SK-N-SH (cell line): ENCODE results near the gene TMLHE. TPM values are rescaled to one million over a fixed set of nuclear protein-coding genes. Genes with fewer than 3 reads are reported as not detected.
"Not testable (repeated sequence)": the region's sequence is repeated elsewhere in the genome, so short reads cannot be mapped to it uniquely, and the experiment has no call there.

Experiments
- CTCF ChIA-PET: fragments of 300-600, 350-600 bp; formaldehyde crosslinking; extraction: SDS; loops from one replicate; lab custom pipeline; 2021; lab: Yijun Ruan, JAX
- POLR2A ChIA-PET: fragments of 350-600 bp; sonication (Branson Sonifier 250); formaldehyde crosslinking; extraction: SDS; loops from one replicate; lab custom pipeline; 2020; ENCODE audit warnings: antibody characterized with exemption, inconsistent platforms; lab: Yijun Ruan, JAX
- DNase-seq: peaks from one replicate; pipeline ENCODE4 v3.0.0; 2012
- H2AFZ ChIP-seq: fragments of 200-600 bp; sonication (generic); 2 replicates; pipeline ENCODE4 v1.8.1; 2016; ENCODE audit warnings: antibody characterized with exemption, mild to moderate bottlenecking, low read depth
- H3F3A ChIP-seq: fragments of 200-600 bp; sonication (generic); replicated peaks from 2 replicates; pipeline ENCODE3; 2016; ENCODE audit warnings: antibody characterized with exemption, mild to moderate bottlenecking; ENCODE audit not compliant: insufficient read depth
- H3K27ac ChIP-seq, 2 experiments: fragments of 200-500 bp in 1 of 2; fragments of 200-600 bp in 1 of 2; sonication (Bioruptor generic) in 1 of 2; sonication (generic), shearing (Covaris generic) in 1 of 2; 2 replicates each; pipeline versions ENCODE4 v1.5.1 to v1.6.1; 2014 to 2016; ENCODE audit warnings: low read depth in 2 of 2, inconsistent platforms in 1 of 2, low read length in 1 of 2, mild to moderate bottlenecking in 1 of 2, mixed read lengths in 1 of 2
- H3K27me3 ChIP-seq: fragments of 200-600 bp; sonication (generic), shearing (Covaris generic); 2 replicates; pipeline ENCODE4 v1.6.1; 2016; ENCODE audit warnings: mixed run types; ENCODE audit not compliant: insufficient read depth
- H3K36me3 ChIP-seq, 2 experiments: fragments of 200-500 bp in 1 of 2; fragments of 200-600 bp in 1 of 2; sonication (Bioruptor generic) in 1 of 2; sonication (generic) in 1 of 2; replicated peaks in 1 of 2; 2 replicates each; pipeline versions ENCODE3 to v1.5.1; 2014 to 2016; ENCODE audit warnings: low read length in 1 of 2, mild to moderate bottlenecking in 1 of 2; ENCODE audit not compliant: insufficient read depth in 2 of 2, control insufficient read depth in 1 of 2
- H3K4me1 ChIP-seq, 2 experiments: fragments of 200-500 bp in 1 of 2; fragments of 200-600 bp in 1 of 2; sonication (Bioruptor generic) in 1 of 2; sonication (generic), shearing (Covaris generic) in 1 of 2; 2 replicates each; pipeline versions ENCODE4 v1.5.1 to v1.6.1; 2014 to 2016; ENCODE audit warnings: low read depth in 1 of 2, low read length in 1 of 2, mixed run types in 1 of 2; ENCODE audit not compliant: insufficient read depth in 2 of 2, control insufficient read depth in 1 of 2
- H3K4me2 ChIP-seq: fragments of 200-600 bp; sonication (generic), shearing (Covaris generic); 2 replicates; pipeline ENCODE4 v1.6.1; 2017; ENCODE audit warnings: mixed run types
- H3K4me3 ChIP-seq, 2 experiments: fragments of 200-500 bp in 1 of 2; fragments of 200-600 bp in 1 of 2; sonication (Bioruptor generic) in 1 of 2; sonication (generic), shearing (Covaris generic) in 1 of 2; 2 replicates each; pipeline versions ENCODE4 v1.5.1 to v1.8.1; 2014 to 2016; ENCODE audit warnings: low read depth in 2 of 2, inconsistent platforms in 1 of 2, low read length in 1 of 2, mild to moderate bottlenecking in 1 of 2, mixed read lengths in 1 of 2, moderate library complexity in 1 of 2
- H3K79me2 ChIP-seq: fragments of 200-600 bp; sonication (generic); 2 replicates; pipeline ENCODE4 v1.8.1; 2017; ENCODE audit warnings: mild to moderate bottlenecking; ENCODE audit not compliant: insufficient read depth
- H3K9ac ChIP-seq: fragments of 200-600 bp; sonication (generic); 2 replicates; pipeline ENCODE4 v1.6.1; 2017; ENCODE audit warnings: mixed run types
- H3K9me2 ChIP-seq: fragments of 200-600 bp; sonication (generic); 2 replicates; pipeline ENCODE4 v1.6.1; 2017; ENCODE audit warnings: mixed run types
- H3K9me3 ChIP-seq: fragments of 200-600 bp; sonication (generic); 2 replicates; pipeline ENCODE4 v1.6.1; 2017; ENCODE audit warnings: mixed run types, mild to moderate bottlenecking, moderate library complexity
- H4K20me1 ChIP-seq: fragments of 200-600 bp; sonication (generic); 2 replicates; pipeline ENCODE4 v1.6.1; 2017; ENCODE audit warnings: mild to moderate bottlenecking, mixed run types; ENCODE audit not compliant: insufficient read depth
- EP300 ChIP-seq, 2 experiments: IDR thresholded peaks; 2 replicates each; pipeline versions ENCODE4 v1.4.0 to v1.6.1; 2012; ENCODE audit warnings: borderline replicate concordance in 1 of 2, low read depth in 1 of 2, low read length in 1 of 2
- FOSL2 ChIP-seq: IDR thresholded peaks from 2 replicates; pipeline ENCODE4 v1.4.0; 2012; ENCODE audit warnings: low read depth, mild to moderate bottlenecking, moderate library complexity, borderline replicate concordance
- FOXM1 ChIP-seq: IDR thresholded peaks from 2 replicates; pipeline ENCODE4 v1.4.0; 2012; ENCODE audit warnings: low read depth, mild to moderate bottlenecking
- RAD21 ChIP-seq: IDR thresholded peaks from 2 replicates; pipeline ENCODE4 v1.6.1; 2012; ENCODE audit warnings: mild to moderate bottlenecking, low read length
- RFX5 ChIP-seq: IDR thresholded peaks from 2 replicates; pipeline ENCODE4 v1.6.1; 2012; ENCODE audit warnings: mild to moderate bottlenecking, improper control_type of control experiment, low read length
- TCF12 ChIP-seq: IDR thresholded peaks from 2 replicates; pipeline ENCODE4 v1.4.0; 2012
- WGBS: methylation state at CpG from one replicate; pipeline ENCODE4 v1.1.6; 2017; ENCODE audit warnings: low lambda C conversion rate; 5-methylcytosine and 5-hydroxymethylcytosine counted together
- polyA plus RNA-seq, 3 experiments: library from polyadenylated mRNA; depleted of rRNA; stranded (reverse); fragments of >200 nt; gene quantifications; 2 replicates each; pipeline ENCODE4 v1.2.3, GENCODE V29; 2012
- small RNA-seq, 7 experiments: library from RNA; depleted of rRNA; stranded (forward); fragments of <200 nt; gene quantifications; one replicate each; pipeline ENCODE3, GENCODE V24; 2012

The TMLHE gene
- polyA plus RNA-seq, 1 of the 3 experiments (the other 2 are of a cell fraction): 11.3 TPM

DNA sequence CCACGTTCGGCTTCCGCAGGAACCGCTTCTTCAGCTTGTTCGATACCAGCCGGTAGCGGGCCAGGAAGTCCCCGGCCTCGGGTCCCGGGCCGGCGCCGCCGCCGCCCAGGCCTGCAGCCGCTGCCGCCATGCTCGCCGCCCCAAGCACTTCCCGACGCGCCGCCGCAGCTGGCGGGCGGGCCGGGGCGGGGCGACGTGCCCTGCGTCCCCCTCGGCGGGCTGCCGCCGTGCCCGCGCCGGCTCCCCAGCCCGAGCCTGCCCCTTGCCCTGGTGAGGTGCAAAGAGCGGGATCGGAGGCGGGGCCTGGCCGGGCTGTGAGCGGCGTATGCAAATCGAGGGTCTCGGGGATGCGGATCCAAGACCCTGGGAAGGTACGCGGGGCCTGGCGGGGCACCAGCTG lies 154.3 kb downstream of the TMLHE start, which contains the start of gene F8A3:
Gene F8A3 (minus strand): TSS at position 150 of the 400 bp plus-strand sequence. CDS start 20 bp downstream, at position 130.
- H3K27ac ChIP-seq, H3K9me2 ChIP-seq, H3K27me3 ChIP-seq, H3K4me1 ChIP-seq, CTCF ChIA-PET, H4K20me1 ChIP-seq, DNase-seq, H3K4me2 ChIP-seq, H2AFZ ChIP-seq, POLR2A ChIA-PET, H3K9me3 ChIP-seq, H3K36me3 ChIP-seq, H3F3A ChIP-seq, H3K79me2 ChIP-seq, H3K4me3 ChIP-seq, H3K9ac ChIP-seq: not testable (repeated sequence)
- no CpG with 5 or more reads among the region's 51 CpGs for WGBS

DNA sequence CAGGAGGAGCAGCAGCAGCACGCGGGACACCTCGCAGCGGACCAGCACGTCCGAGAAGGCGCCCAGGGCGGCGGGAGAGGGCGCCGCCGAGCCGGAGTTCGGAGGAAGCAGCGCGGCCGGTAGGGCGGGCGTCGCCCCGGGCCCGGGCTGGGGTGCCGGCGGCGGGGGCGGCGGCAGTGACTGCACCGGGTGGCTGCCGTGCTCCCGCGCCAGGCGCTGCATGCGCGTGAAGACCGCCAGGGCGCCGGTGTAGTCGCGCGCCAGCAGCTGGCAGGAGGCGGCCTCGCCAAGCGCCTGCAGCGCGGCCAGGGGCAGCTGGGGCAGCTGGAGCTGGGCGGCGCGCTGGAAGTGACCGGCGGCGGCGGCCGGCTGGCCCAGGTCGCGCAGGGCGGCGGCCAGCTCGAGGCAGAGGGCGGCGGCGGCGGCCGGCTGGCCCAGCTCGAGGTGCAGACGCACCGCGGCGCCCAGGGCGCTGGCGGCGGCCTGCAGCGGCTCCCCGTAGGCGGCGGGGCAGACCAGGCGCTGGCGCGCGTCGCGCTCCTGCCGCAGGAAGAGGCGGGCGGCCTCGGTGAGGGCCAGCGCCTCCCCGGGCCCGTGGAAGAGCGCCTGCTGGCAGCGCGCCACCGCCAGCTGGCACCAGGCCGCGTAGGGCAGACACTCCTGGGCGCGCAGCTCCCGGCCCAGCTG lies 154.8 kb downstream of the TMLHE start:
- H3K27me3 ChIP-seq, H3K9ac ChIP-seq, CTCF ChIA-PET, H3K9me3 ChIP-seq, H3K36me3 ChIP-seq, H3K9me2 ChIP-seq, H3K4me2 ChIP-seq, H3K4me1 ChIP-seq, H4K20me1 ChIP-seq, H3F3A ChIP-seq, H3K4me3 ChIP-seq, H3K27ac ChIP-seq, H2AFZ ChIP-seq, H3K79me2 ChIP-seq, POLR2A ChIA-PET, DNase-seq: not testable (repeated sequence)
- no CpG with 5 or more reads among the region's 97 CpGs for WGBS

DNA sequence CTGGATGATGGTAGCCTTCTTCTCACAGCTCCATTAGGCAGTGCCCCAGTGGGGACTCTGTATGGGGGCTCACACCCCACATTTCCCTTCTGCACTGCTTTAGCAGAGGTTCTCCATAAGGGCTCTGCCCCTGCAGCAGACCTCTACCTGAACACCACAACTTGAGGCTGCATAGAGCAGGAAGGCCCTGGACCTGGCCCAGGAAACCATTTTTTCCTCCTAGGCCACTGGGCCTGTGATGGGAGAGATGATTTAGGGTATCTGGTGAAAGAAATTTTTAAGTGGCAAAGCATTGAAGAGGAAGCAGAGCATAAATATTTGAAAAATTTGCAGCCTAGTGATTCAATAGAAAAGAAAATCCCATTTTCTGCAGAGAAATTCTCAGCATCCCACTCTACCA lies 171.7 kb downstream of the TMLHE start:
- H3K4me2 ChIP-seq: no peak overlapping the region
- DNase-seq: no peak
- no peaks in the 10 kb centered on the region for H3K36me3 ChIP-seq
- no peaks in the 10 kb centered on the region for H3K27me3 ChIP-seq
- TF ChIP-seq FOSL2: no peak
- no peak for TF ChIP-seq RAD21
- TF ChIP-seq RFX5: no peak
- no peak for TF ChIP-seq TCF12
- no peak for TF ChIP-seq EP300 (IDR thresholded peaks at IDR 0.05; ENCODE audit: borderline replicate concordance in 1 of 2, low read depth in 1 of 2, low read length in 1 of 2)
- no peak for TF ChIP-seq FOXM1
- H3K27ac ChIP-seq: no peak overlapping the region
- H3K9me2 ChIP-seq: no peaks in the 10 kb centered on the region
- no peaks in the 10 kb centered on the region for H4K20me1 ChIP-seq
- no peaks in the 10 kb centered on the region for H3K79me2 ChIP-seq
- H3K4me3 ChIP-seq: no peak overlapping the region
- ChIA-PET POLR2A (no interaction called here), CTCF (no interaction called here)
- no peak overlapping the region for H3K9ac ChIP-seq
- H3F3A ChIP-seq: no peaks in the 10 kb centered on the region
- H3K9me3 ChIP-seq: peaks cover 4% of the 10 kb centered on the region; the same call in 1 of the 2 replicates
- H2AFZ ChIP-seq: no peak overlapping the region
- no peaks in the 10 kb centered on the region for H3K4me1 ChIP-seq

Small RNA genes within 50 kb of the gene (small RNA-seq; reads per million reads assigned to genes)
- gene MIR1184-3: 0 reads per million in 7 experiments

Other genes starting within 250 kb of the TMLHE start
- gene F8A2, start 230.9 kb downstream of the TMLHE start, polyA plus RNA-seq (2012; rRNA removed): not detected in 2 replicates
- gene F8A3, start 154.3 kb downstream of the TMLHE start, polyA plus RNA-seq (2012; rRNA removed): 0.60 and 1.1 TPM in 2 replicates
- 0.39 and 0.78 TPM in 2 replicates for gene SPRY3, start 366 bp downstream of the TMLHE start, polyA plus RNA-seq (2012; rRNA removed)